Measurements from ENCODE around the gene INO80.

INO80 gene

DNA sequence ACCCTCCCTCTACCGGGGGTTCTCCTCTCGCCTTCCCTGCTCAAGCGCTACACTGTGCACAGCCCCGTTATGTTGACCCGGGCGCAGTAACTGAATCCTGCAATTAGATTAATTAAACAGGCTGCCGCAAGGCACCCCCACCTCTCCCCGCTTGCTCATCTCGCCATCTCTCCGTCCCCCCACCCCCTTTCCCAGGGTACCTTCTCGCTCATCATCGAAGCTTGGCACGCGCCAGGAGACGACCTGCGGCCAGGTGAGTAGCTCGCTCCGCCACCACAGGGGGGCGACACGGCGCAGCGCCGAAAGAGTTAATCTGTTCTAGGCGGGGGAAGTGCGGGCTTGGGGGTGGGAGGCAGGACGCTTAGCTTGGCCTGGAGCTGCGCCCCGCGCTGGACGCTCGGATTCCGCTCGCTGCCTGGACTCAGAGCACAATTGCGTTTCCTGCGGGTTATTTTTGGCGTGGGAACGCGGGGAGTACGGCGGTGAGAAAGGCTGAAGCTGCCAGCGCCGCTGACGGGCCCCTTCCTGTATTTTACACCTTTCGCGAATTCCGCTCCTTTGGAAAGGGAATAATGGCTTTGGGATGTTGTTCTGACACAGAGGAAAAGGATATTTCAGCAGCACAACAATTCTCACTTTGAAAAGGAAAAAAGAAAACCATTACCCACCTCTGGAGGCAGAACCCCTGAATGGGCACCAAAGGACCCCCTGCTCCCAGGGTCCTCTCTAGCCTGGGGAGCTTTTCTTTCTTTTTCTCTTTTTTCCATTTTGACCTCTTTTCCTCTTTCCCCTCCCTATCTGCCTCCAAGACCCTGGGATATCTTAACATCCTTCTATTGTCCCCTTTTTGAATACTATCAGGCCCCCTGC is 185.4 kb downstream of the INO80 start:
- no peak for DNase-seq (ENCODE audit: low read depth)

DNA sequence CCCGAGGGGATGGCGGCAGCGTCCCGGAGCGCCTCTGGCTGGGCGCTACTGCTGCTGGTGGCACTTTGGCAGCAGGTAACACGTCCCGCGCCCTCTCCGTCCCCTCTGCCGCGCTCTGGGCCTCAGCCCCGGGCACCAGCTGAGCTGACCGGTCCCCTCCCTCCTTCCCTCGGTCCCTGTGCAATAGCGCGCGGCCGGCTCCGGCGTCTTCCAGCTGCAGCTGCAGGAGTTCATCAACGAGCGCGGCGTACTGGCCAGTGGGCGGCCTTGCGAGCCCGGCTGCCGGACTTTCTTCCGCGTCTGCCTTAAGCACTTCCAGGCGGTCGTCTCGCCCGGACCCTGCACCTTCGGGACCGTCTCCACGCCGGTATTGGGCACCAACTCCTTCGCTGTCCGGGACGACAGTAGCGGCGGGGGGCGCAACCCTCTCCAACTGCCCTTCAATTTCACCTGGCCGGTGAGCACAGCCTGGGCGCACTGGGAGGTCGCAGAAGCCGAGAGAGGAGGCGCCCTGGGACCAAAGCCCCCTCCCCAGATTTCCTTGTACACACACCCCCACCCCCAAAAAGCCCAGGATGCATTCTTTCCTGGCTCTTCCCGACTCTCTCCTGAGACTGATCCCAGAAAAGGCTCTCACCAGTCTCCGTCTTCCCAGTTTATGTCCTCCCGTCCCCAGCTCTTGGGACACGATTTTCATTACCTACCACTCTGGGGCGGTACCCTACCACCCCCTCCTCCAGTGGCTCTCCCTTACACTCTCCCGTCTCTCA is 186.2 kb downstream of the INO80 start:
- DNase-seq (ENCODE audit: low read depth): no peak
